Testis (tissue), 3 donors: ENCODE results near the gene ERF. TPM values are rescaled to one million over a fixed set of nuclear protein-coding genes. Genes with fewer than 3 reads are reported as not detected.

Source experiments
- DNase-seq: peaks from one replicate; pipeline ENCODE4 v3.0.0-alpha.2; 2019
- H3K27ac ChIP-seq, 2 donors: fragments of 200-600 bp; sonication (generic); one replicate each; pipeline ENCODE4 v1.5.1; 2019
- H3K27me3 ChIP-seq: fragments of 200-600 bp; sonication (generic); one replicate; pipeline ENCODE4 v1.5.1; 2019
- H3K36me3 ChIP-seq: fragments of 200-600 bp; sonication (generic); one replicate; pipeline ENCODE4 v1.5.1; 2017; ENCODE audit warnings: low read depth; ENCODE audit errors: missing control alignments
- H3K4me1 ChIP-seq: fragments of 200-600 bp; sonication (generic); one replicate; pipeline ENCODE4 v1.5.1; 2019
- H3K4me3 ChIP-seq, 2 donors: fragments of 200-600 bp; sonication (generic); one replicate each; pipeline ENCODE4 v1.5.1; 2017 to 2019
- H3K9me3 ChIP-seq: fragments of 200-600 bp; sonication (generic); one replicate; pipeline ENCODE4 v1.5.1; 2017
- CTCF ChIP-seq, 3 experiments: fragments of 450-650 bp in 2 of 3; fragments of 200-600 bp in 1 of 3; sonication (generic) in 1 of 3; IDR thresholded peaks; one replicate each; pipeline ENCODE4 v1.5.1; 2016 to 2019; ENCODE audit warnings: antibody characterized with exemption in 3 of 3, mild to moderate bottlenecking in 2 of 3, moderate library complexity in 1 of 3
- POLR2A ChIP-seq: fragments of 450-650 bp; IDR thresholded peaks from one replicate; pipeline ENCODE4 v1.6.1; 2017; ENCODE audit warnings: antibody characterized with exemption, mild to moderate bottlenecking, moderate library complexity
- WGBS, 2 donors: methylation state at CpG; one replicate each; pipeline ENCODE4 v1.1.5; 2018; 5-methylcytosine and 5-hydroxymethylcytosine counted together
- intact Hi-C: fragments of 100-400 bp; cut with DNase I; formaldehyde crosslinking; loops from one replicate; pipeline ENCODE4 v1.15.1; 2023; ENCODE audit warnings: low total_unique reads
- polyA plus RNA-seq: library from polyadenylated mRNA; stranded (reverse); fragments of 350-450 nt; fragmentation: Illumina TruSeq; extraction: RNeasy Lipid Tissue Mini Kit (QIAGEN cat#74804); gene quantifications from one replicate; pipeline ENCODE4 v1.2.3, GENCODE V29; 2014; ENCODE audit warnings: low read depth, low replicate concordance; ENCODE audit not compliant: insufficient read depth
- total RNA-seq, 2 donors: library from RNA; depleted of rRNA; stranded (reverse); fragments of >200 nt; gene quantifications; one replicate each; pipeline ENCODE4 v1.2.3, GENCODE V29; 2016

The ERF gene
- total and polyA plus RNA-seq, 3 donors from 2014 or later: 59.6 to 120 (median 85.4) TPM

- no peak overlapping the region for H3K27ac ChIP-seq
- DNase-seq: no peak
- H3K4me3 ChIP-seq: no peak overlapping the region
- H3K27me3 ChIP-seq: no peaks in the 10 kb centered on the region
- TF ChIP-seq POLR2A (no peak), CTCF (IDR thresholded peaks at IDR 0.05) (no peak)
- intact Hi-C loops: no loop called here
- WGBS, 2 donors: 89 to 94% methylated on average over 11 to 22 of the region's 22 CpGs
- H3K9me3 ChIP-seq: no peaks in the 10 kb centered on the region
- H3K36me3 ChIP-seq: no peaks in the 10 kb centered on the region
- H3K4me1 ChIP-seq: peaks cover 47% of the 10 kb centered on the region
These were observed 19.2 kb upstream of the ERF start for GRCh38 chr19:42274065-42274682.

DNA sequence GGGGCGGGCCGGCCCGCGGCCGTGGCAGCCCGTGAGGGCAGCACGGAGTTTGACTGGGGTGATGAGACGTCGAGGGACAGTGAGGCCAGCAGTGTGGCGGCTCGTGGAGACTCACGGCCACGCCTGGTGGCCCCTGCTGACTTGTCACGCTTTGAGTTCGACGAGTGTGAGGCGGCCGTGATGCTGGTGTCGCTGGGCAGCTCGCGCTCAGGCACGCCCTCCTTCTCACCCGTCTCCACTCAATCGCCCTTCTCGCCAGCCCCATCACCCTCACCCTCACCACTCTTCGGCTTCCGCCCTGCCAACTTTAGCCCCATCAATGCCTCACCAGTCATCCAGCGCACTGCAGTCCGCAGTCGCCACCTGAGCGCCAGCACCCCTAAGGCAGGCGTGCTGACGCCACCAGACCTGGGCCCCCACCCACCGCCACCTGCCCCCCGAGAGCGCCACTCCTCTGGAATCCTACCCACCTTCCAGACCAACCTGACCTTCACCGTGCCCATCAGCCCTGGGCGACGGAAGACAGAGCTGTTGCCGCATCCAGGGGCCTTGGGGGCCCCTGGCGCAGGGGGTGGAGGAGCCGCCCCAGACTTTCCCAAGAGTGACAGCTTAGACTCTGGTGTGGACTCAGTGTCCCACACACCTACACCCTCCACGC lies 18.6 kb upstream of the ERF start:
- Histone ChIP-seq H3K27me3 (no peaks in the 10 kb centered on the region), H3K4me3 (no peak overlapping the region), H3K4me1 (peaks cover 40% of the 10 kb centered on the region), H3K27ac (no peak overlapping the region), H3K36me3 (no peaks in the 10 kb centered on the region), H3K9me3 (no peaks in the 10 kb centered on the region)
- 94 to 96% methylated on average over 31 to 43 of the region's 43 CpGs for WGBS, 2 donors
- no peak for DNase-seq
- intact Hi-C loops: no loop called here
- TF ChIP-seq POLR2A (no peak), CTCF (IDR thresholded peaks at IDR 0.05) (no peak)

- TF ChIP-seq POLR2A (no peak), CTCF (IDR thresholded peaks at IDR 0.05) (no peak)
- Histone ChIP-seq H3K9me3 (no peaks in the 10 kb centered on the region), H3K27ac (no peak overlapping the region), H3K36me3 (no peaks in the 10 kb centered on the region), H3K4me1 (peaks cover 35% of the 10 kb centered on the region), H3K27me3 (no peaks in the 10 kb centered on the region), H3K4me3 (no peak overlapping the region)
- intact Hi-C loops: no loop called here
- 94 to 96% methylated on average over 21 to 23 of the region's 23 CpGs for WGBS, 2 donors
- no peak for DNase-seq
These were observed 18.1 kb upstream of the ERF start for GRCh38 chr19:42272989-42273406.

DNA sequence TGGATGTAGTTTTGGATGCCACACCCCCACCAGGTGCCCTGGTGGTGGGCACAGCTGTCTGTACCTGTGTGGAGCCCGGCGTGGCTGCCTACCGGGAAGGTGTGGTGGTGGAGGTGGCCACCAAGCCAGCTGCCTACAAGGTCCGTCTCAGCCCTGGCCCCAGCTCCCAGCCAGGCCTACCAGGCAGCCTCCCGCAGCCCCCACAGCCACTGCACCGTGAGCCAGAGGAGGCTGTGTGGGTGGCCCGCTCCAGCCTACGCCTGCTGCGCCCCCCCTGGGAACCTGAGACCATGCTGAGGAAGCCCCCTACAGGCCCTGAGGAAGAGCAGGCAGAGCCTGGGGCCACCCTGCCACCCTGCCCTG lies 17.6 kb upstream of the ERF start:
- no peak for TF ChIP-seq POLR2A
- intact Hi-C loops: no loop called here
- Histone ChIP-seq H3K27ac (no peak overlapping the region), H3K9me3 (no peaks in the 10 kb centered on the region), H3K4me3 (no peak overlapping the region), H3K27me3 (no peaks in the 10 kb centered on the region), H3K4me1 (peaks cover 30% of the 10 kb centered on the region), H3K36me3 (no peaks in the 10 kb centered on the region)
- 93% methylated on average over 3 to 8 of the region's 9 CpGs for WGBS, 2 donors
- no peak for DNase-seq

GRCh38 chr19:42271861-42272534 lies 17.1 kb upstream of the ERF start:
- TF ChIP-seq CTCF (IDR thresholded peaks at IDR 0.05): no peak
- no peak for TF ChIP-seq POLR2A
- Histone ChIP-seq H3K4me3 (no peak overlapping the region), H3K9me3 (no peaks in the 10 kb centered on the region), H3K36me3 (no peaks in the 10 kb centered on the region), H3K27ac (no peak overlapping the region), H3K27me3 (no peaks in the 10 kb centered on the region), H3K4me1 (peaks cover 25% of the 10 kb centered on the region)
- WGBS, 2 donors: 84 to 88% methylated on average over 18 to 35 of the region's 35 CpGs
- no peak for DNase-seq
- intact Hi-C loops: no loop called here
